Activated CD8-positive, alpha-beta memory T cell treated with anti-CD3 and anti-CD28 coated beads, Interleukin-2, amount 50 U/mL, for 1 hour (primary cell): ENCODE data around the gene BRD3.
A peak's percentile ranks its signal among the peaks of the same experiment; 100 is the strongest.

Experiments
- DNase-seq: peaks from one replicate; pipeline ENCODE4 v3.0.0-alpha.2; 2020; ENCODE audit errors: extremely low read depth

The BRD3 gene

DNA sequence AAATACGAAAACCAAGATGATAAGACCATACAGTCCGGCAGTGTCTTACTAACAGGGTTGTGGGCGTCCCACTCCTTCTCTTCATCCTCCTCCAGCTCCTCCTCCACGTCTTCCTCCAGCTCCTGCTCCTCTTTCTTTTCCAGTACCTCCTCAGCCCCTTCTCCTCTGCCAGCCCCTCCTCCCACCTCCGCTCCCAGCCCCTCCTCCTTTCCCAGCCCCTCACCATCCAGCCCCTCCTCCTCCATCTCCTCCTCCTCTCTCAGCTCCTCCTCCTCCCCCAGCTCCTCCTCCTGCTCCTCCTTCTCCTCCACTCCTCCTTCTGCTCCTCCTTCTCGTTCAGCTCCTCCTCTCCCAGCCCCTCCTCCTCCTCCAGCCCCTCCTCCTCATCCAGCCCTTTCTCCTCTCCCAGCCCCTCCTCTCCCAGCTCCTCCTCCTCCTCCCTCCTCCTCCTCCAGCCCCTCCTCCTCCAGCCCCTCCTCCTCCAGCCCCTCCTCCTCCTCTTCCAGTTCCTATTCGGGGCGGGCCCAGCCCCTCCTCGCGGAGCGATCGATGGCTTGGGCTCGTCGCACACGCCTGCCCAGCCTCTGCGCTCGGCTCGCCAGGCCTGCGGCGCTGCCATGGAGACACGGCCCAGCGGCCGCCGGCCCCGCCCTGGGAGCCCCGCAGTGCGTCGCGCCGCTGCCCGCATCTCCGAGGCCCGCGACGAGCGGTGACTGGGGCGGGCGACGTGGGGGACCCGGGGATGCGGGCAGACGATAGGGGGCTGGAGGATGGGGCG lies 42.8 kb downstream of the BRD3 start, which contains the start of gene BRD3OS:
Gene BRD3OS, plus strand, starts transcription at position 654 of the 778 bp plus-strand sequence. CDS start 1,267 bp downstream, outside the sequence.
- DNase-seq = peak; percentile 79

DNA sequence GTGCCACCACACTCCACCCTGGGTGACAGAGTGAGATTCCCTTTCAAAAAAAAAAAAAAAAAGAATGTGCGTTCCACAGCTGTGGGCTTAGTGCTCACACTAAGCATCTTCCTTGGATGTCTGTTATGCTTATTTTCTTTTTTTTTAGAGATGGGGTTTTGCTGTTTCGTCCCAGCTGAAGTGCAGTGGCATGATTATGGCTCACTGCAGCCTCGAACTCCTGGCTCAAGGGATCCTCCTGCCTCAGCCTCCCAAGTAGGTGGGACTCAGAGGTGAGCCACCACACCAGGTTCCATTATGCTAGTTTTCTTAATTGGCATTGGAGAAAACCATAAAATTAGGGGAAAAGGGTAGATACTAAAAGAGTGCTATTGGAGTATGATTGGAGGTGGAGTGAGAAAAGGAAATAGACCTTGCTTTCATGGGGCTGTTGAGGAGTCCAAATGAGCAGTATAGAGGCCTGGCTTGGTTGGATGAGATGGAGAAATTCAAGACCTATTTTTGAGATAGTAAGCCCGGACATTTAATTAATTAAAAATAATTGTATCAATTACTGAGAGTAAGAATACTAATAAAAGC lies 43.5 kb downstream of the BRD3 start:
- DNase-seq = no peak

DNA sequence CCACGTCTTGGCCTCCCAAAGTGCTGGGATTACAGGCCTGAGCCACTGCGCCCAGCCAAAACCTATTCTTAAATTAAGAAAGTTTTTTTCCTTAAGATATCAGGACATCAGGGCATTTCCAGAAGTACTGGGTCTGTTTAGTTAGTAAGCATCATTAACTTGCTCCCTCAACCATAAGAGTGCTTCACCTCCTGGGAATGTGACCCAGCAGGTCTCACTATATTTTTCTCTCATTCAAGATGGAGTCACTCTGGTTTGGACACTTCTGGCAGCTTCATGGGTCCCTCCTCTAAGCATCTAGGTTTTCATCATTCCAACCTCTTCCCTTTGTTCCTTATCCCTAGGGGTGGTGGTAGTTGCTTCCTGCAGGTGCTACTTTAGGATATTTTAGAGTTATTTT lies 52.9 kb downstream of the BRD3 start:
- no peak for DNase-seq

DNA sequence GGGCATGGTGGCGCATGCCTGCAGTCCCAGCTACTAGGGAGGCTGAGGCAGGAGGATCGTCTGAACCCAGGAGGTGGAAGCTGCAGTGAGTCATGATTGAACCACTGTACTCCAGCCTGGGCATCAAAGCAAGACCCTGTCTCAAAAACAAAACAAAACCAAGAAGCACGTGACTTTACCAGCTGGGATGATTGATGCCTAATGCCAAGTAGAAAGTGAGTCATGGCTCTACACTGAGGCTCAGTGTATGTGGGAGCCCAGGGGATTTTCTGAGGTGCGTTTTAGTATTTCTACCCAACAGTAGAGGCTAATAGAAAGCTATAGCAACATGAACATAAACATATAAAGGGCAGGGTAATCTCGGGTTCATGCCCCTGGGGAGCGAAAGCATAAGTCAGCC lies 56.4 kb downstream of the BRD3 start:
- no peak for DNase-seq

DNA sequence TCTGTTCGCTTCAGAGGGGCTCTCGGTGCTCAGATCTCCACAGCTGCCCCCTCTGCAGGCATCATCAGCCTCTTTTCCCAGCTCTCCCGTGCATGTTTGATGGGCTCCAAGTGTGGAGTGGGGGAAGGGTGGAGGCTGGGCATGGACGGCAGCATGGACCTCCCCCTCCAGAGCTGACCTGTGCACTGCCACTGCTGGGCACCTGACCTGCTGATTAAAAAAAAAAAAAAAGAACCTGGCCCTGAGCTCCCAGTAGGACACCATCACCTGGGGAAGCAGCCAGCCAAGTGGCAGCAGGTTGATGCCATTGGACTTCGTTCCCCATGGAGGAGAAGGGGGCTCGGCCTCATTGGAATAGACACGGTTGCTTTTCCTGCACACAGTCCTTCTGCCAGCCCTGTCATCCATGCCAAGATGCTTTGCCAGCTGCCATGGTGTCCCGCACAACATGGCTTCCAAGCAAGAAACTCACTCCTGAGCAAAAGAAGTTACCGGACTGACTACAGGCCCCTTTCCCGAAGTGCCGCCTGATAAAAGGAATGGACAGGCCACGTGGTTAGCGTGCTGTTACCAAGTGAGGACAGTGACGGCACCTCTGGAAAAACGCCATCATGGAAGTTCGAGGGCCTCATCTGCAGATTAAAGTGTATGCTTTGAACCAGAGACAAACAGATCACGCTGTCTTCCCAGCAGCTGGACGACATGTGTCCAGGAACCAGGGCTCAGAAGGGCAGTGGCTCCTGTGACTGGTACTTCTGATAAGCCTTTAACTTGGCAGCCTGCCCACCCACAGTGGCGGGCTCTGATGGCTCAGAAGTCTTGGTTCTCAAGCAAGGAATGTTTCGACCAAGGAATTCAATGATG lies 57.3 kb downstream of the BRD3 start:
- no peak for DNase-seq

DNA sequence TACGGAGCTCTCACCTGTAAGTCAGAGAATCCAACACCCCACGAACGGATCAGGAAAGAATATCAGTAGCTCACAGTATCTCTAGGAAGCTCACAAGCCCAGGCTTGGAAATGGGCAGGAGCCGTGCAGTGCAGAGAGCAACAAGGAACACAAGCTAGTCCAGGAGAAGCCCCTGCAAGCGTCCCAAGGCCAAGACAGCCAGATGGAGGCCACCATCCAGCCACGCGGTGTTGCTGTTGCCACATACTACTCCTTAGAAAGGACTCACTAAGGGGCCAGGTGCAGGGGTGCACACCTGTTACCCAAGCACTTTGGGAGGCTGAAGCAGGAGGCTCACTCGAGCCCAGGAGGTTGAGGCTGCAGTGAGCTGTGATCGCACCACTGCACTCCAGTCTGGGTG lies 60.3 kb downstream of the BRD3 start:
- DNase-seq = no peak

DNA sequence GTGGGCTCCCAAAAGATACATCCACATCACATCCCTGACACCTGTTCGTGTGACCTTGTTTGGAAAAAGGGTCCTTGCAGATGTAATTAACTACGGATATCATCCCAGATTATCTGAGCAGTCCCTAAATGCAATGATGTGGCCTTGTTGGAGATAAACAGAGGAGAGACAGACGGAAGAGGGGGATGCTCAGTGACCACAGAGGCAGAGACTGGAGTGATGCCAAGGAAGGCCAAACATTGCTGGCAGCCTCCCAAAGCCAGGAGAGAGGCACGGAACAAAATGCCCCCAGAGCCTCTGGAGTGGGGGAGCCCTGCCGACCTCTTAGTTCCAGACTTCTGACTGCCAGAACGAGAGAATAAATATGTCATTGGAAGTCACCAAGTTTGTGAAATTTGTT lies 60.7 kb downstream of the BRD3 start:
- DNase-seq = no peak

DNA sequence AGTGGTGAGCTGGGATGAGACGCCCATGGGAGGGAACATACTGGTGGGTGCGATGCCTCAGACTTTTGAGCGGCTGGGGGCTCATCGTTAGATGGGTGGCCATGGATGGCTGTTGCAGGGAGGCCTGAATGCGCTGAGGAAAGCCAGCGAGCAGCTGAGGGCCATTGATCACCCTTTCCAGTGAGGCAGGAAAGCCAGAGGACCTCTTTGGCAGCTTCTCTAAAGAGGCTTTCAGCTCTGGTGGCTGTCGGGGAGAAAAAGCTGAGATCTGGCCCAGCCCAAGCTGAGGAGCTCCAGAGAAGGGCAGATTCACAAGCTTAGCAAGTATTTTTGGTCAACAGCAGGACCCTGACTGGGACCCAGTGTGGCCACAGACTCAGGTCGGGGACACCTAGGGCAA lies 62.4 kb downstream of the BRD3 start:
- no peak for DNase-seq

DNA sequence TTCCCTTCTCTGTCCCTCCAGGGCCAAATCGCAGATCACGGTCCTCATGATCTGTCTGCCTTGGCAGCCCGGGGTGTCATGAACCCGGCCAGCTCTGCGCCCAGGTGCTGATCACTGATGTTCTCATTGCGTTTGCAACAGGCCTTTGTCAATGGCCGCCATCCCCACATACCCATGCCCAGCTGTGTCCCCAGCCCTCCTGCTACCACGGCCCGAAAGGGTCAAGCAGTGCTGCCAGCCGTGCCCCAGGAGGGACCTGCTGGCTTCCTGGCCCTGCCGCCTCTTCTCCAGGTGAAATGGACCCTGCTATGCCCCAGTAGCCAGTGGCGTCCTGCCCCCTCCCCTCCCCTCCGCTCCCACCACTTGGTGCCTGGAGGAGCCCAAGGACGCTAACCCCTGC lies 62.9 kb downstream of the BRD3 start:
- no peak for DNase-seq

DNA sequence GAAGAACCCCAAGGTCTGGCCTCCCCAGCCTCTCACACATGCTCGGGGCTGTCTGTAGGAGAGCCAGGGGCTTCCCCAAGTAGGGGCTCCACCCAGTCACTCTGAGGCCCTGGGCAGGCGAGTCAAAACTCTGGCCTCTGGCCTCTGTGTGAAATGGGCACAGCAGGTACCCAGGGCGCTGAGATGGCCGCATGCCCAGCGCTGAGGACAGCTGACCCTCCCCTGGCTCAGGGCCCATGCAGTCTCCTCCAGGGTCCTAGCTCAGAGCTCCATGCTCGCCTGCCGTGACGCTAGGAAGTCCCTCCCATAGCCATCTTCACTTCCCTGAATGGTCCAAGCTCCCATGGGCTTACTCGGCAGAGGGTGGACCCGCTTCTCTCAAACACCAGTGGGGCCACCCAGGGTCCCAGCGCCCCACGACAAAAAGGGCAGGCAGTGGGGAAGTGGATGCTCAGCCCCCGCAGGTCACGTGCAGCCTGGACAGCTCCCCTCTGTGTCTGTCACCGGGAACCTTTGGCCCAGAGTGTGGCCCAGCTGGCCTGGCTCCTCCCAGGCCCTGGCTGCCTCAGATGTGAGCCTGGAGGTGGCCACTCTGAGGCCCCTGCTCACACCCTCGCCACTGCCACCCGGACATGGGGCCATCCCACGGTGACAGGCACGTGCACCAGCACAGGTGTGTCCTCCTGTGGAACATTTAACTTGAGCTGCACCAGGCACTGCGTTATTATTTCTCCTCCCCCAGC lies 63.5 kb downstream of the BRD3 start:
- no peak for DNase-seq

DNA sequence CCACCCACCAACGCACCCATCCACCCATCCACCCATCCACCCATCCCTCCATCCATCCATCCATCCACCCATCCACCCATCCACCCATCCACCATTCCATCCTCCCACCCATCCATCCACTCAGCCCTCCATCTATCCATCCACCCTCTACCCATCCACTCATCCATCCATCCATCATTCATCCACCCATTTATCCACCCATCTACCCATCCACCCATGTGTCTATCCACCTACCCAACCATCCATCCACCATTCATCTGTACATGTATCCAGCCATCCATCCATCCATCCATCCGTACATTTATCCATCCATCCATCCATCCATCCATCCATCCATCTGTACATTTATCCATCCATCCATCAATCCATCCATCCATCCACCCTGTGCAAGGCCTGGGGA lies 64.6 kb downstream of the BRD3 start:
- DNase-seq = no peak

DNA sequence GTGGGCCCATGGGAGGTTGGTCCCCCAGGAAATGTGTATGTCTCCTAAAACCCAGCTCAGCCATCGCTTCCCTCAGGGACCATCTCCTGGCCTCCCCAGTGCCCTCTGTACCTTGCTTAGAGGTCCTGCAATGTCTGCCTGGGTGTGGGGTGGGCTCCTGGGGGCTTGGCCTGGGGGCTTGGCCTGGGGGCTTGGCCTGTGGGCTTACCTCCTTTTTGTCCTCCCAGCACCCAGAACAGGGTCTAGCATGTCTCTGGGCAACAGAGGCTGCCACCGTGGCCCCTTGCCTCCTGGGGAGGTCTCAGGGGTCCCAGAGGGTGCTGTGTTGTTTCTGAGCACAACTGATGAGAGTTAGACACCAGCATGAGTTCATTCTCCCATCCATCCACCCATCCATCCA lies 65.0 kb downstream of the BRD3 start:
- no peak for DNase-seq

DNA sequence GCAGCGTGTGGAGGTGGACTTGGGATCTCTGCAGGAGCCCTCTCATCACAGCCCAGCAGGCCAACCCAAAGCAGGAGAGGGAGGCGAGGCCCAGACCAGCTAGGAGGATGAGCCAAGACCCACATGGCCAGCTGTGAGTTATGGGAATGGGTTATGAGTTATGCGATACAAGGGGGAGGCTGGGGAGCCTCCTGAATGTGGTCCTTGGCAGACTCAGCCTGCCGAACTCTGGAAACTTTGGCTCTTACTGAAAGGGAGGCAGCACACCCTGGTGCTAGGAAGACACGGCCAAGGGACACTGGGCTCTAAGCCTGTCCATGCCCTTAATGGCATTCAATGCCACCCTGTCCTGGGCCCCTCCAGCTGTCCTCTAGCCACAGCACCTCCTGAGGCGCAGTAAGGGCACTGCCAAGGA lies 68.0 kb downstream of the BRD3 start:
- no peak for DNase-seq

DNA sequence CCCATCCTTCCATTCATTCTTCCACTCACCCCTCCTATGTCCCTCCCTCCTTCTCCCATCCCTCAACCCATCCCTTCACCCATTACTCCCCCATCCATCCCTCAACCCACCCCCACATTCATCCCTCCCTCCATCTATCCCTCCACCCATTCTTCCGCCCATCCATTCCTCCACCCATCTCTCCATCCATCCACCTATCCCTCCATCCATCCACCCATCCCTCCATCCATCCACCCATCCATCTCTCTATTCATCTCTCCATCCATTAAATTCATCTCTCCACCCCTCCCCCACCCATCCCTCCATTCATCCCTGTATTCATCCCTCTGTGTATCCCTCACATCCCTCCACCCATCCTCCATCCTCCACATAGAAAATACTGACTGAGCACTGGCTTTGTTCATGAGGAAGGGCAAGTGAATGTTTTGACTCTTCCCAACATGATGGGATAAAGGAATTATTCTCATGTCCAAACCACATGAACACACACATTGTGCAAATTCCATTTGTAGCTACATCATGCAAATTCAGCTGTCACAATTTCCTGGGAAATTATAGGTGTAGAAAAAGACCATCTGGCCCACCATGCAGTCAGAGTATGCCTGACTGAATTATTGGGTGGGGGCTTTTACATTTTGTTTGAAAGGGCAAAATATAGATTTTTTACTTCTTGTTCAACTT lies 68.8 kb downstream of the BRD3 start:
- no peak for DNase-seq

DNA sequence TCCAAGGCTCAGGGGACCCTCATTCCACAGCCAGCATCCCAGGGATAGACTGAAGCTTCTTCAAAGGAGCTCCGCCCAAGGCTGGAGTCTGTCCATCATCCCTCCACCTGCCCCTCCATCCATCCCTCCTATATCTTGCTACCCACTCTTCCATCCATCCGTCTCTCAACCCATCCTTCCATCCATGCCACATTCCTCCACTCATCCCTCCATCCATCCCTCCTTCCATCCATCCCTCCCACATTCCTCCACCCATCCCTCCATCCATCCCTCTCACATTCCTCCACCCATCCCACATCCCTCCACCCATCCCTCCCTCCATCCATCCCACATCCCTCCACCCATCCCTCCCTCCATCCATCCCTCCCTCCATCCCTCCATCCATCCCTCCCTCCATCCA lies 70.2 kb downstream of the BRD3 start:
- DNase-seq = no peak

DNA sequence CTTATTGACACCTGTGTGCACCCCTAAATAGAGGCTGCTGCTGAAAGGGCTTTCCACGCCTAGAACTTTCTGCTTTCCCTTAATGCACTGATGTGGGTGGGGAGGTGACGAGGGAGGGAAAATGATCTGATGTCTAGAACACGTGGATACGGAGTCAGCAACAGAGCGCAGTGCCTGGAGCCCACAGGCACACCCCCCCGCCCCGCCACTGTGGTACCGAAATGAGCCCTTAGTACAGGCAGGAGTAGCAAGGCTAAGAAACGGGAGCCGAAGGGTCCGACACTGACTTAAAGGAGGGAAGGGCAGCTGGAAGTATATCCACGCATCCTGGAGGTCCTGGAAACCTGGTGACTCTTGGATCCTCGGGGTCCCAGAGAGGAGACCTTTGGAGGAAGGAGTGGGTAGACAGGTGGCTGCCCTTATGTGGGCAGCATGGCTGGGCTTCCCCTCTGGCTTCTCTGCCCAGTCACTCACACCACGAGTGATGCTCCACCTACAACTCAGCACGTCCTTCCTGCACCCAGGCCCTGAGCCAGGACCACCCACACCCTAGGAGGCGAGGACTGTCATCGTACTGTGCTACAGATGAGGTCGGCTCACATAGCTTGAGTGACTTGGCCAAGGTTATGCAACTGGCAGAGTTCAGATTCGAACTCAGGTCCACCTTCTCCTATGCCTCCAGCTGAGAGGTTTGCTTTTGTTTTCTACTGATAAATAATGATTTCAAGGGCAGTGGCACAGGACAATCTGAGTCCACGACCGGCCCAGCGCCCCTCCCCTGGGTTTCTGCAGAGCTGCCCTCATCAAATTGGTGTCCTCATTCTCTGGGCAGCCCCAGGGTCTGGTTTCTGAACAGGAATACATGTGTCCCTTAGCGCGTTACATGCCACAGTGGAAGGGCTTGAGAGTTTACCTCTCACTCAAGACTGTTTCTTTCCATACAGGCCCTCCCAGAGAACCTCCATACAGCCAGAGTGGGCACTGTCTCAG lies 71.0 kb downstream of the BRD3 start:
- DNase-seq = no peak

DNA sequence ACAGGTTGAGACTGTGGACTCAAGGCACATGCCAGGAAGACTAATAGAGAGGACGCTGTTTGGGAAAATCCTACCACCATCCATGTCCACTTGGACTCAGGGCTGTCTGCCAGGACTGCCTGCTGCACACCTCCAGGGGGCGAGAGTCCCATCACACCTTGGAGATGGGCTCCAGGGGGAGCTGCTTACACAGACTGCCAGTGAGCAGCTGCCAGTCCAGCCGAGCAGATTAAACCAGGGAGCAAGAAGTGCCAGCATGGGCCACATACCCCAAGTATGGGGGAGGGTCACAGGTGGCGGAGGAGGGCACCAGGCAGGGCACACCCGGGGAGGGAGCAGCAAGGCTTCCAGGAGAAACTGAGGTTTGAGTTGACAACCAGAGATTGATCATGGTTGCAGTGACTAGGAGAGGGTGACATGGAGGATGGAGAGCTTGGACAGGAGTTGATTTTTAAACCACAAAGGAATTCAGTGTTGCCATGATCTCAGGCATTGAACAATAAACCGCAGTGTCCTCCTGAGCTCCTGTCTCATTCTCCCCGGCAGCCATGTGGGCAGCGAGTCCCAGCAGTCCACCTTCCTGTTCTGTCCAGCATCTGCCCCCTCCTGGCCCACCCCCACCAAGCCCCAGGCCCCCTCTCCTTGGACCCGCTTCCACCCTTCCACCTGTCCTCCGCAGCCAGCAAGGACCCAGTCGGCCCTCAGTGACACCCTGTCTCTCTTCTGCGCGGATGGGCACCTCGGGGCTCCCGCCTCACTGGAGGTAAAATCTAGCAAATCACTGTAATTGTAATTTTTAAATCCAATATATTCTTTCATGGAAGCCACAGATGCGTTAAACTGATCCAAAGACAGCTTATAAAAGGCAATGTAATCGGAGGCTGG lies 72.6 kb downstream of the BRD3 start:
- DNase-seq = no peak

DNA sequence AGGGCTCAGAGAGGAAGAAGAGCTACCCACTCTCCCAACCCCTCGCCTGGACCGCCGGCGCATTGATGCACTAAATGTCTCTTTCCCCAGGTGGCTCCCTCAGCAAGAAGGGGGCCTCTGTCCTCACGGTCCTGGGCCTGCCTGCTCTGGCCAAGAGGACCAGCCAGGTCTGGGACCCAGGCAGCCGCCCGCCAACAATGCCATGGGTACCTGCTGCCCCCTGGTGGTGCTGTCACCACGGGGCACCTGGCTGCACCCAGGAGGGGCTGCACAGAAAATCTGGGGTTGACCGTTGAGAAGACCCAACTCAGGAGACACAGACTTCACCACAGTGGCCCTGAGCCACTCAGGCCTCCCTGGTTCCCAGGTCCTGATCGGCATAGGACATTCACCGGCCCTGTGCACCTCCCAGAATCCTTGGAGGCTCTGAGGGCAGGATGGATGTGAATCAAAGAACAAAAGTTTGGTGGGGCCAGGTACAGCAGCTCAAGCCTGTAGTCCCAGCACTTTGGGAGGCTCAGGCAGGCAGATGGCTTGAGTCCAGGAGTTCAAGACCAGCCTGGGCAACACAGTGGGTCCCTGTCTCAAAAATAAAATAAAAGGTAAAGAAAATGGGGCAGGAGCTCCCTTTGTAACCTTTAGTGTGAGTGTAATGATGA lies 73.3 kb downstream of the BRD3 start:
- peak; percentile 35 for DNase-seq
